Stomach (tissue), 4 donors: ENCODE measurements around the gene C6orf58.

Source experiments
- CTCF ChIP-seq, 7 experiments: fragments of 450-650 bp in 4 of 7; fragments of 200-600 bp in 3 of 7; sonication (generic) in 3 of 7; IDR thresholded peaks; one replicate each; pipeline ENCODE4 v1.5.1; 2016 to 2019; ENCODE audit warnings: antibody characterized with exemption in 7 of 7, control low read depth in 2 of 7, mild to moderate bottlenecking in 1 of 7
- EP300 ChIP-seq: sonication (generic); formaldehyde crosslinking; IDR thresholded peaks from one replicate; pipeline ENCODE4 v1.6.1; 2017; ENCODE audit warnings: antibody characterized with exemption

DNA sequence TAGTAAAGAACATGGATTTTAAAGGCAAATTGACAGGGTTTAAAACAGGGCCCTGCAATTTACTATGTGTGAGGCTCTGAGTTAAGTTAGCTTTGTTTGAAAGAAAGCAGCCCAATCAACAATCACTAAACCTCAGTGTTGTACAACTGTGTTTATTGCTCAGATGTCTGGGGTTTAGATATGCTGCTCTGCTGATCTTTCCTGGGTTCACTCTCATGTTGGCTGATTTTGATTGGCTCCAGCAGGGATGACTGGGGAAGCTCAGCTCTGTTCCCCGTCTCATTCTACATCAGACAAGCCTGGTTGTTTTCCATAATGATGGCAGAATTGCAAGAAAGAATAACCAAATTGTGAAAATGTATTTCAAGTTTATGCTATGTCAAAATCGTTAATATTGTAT lies 10.9 kb downstream of the C6orf58 start:
- TF ChIP-seq CTCF (IDR thresholded peaks at IDR 0.05) (no peak), EP300 (no peak)
